HL-60 (cell line): ENCODE measurements around the gene NGLY1.

Source experiments
- DNase-seq, 2 experiments: peaks; one replicate each; pipeline ENCODE4 v3.0.0-alpha.2; 2010 to 2020; ENCODE audit warnings: low read depth in 1 of 2, low spot score in 1 of 2
- H3K27ac ChIP-seq: fragments of 250-450 bp; sonication (Bioruptor Pico); replicated peaks from 2 replicates; pipeline ENCODE4 v1.5.1; 2020; ENCODE audit warnings: mild to moderate bottlenecking, moderate library complexity
- H3K27me3 ChIP-seq: fragments of 250-450 bp; sonication (Bioruptor Pico); 2 replicates; pipeline ENCODE4 v1.5.1; 2021; ENCODE audit warnings: mild to moderate bottlenecking, moderate library complexity; ENCODE audit not compliant: insufficient read depth, poor library complexity, severe bottlenecking
- H3K4me3 ChIP-seq: replicated peaks from 2 replicates; pipeline ENCODE4 v1.5.1; 2011; ENCODE audit warnings: mild to moderate bottlenecking, control low read depth, low read length; ENCODE audit not compliant: insufficient read depth
- CTCF ChIP-seq: IDR thresholded peaks from one replicate; pipeline ENCODE4 v1.5.1; 2011; ENCODE audit warnings: low read length, control low read depth, inconsistent platforms; ENCODE audit not compliant: insufficient read depth
- GABPA ChIP-seq: IDR thresholded peaks from 2 replicates; pipeline ENCODE4 v1.6.1; 2012; ENCODE audit warnings: low read depth
- POLR2AphosphoS5 ChIP-seq: IDR thresholded peaks from 2 replicates; pipeline ENCODE4 v1.6.1; 2012; ENCODE audit warnings: low read depth
- REST ChIP-seq: IDR thresholded peaks from 2 replicates; pipeline ENCODE4 v1.6.1; 2012; ENCODE audit warnings: low read depth; ENCODE audit not compliant: insufficient replicate concordance
- SPI1 ChIP-seq: IDR thresholded peaks from 2 replicates; pipeline ENCODE4 v1.6.1; 2012; ENCODE audit warnings: low read depth, mild to moderate bottlenecking, borderline replicate concordance

The NGLY1 gene

GRCh38 chr3:25693238-25693637, 90.0 kb downstream of the NGLY1 start:
- DNase-seq, result no peak
- Histone ChIP-seq H3K4me3 (no peak overlapping the region), H3K27ac (no peak overlapping the region), H3K27me3 (no peaks in the 10 kb centered on the region)
- TF ChIP-seq POLR2AphosphoS5 (no peak), SPI1 (no peak), CTCF (no peak), GABPA (no peak), REST (no peak)

DNA sequence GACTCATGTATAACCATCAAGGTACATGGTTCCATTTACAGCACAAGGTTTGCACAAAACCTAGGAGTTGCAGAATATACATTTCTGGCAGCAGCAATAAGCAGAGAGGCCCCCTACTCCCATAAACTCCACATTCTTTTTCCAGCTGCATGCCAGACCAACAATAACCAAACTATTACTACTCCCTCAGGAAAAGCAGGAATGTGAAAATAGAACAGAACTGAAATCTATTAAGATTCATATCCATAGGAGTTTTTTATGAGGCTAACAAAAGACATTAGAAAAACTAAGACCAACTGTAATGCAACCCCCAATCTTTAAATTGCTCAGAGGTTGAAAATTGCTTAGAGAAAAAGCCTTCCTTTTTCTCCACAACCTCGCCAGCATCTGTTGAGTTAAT, 90.9 kb downstream of the NGLY1 start:
- Histone ChIP-seq H3K27ac (no peak overlapping the region), H3K4me3 (no peak overlapping the region)
- TF ChIP-seq POLR2AphosphoS5 (no peak), REST (no peak), SPI1 (no peak), CTCF (no peak), GABPA (no peak)

DNA sequence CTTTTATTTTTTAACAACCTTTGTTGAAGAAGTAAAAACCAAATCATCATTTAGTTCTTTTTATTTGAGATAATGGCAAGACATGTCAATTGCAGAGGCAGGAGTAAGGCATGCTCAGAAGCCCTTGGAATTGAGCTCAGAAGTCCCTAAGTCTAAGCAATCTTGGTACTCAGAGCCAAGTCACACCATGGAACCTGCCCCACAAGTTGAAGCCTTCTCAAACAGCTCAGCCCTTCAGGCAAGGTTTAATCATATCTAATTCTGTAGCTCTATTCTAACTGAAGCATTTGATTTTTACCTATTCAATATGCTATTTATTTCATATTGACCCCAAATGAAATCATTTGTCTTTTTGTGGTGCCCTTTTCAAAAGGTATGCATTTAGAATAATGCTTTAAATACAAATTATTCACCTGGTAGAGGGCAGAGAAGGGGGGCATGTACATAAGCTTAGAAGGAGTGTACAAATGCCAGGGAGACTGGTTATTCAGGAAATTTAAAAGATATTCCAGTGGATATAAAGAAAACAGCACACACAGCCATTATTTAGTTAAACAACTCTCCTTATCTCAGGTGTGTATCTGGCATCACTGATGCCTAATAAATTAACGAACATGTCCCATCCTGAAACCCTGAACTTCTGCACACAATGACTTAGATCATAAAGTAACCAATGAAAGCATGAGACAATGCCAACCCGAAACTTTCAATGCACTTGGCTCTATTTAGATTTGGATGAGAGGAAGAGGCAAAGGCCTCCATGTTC, 92.3 kb downstream of the NGLY1 start:
- no peak overlapping the region for H3K4me3 ChIP-seq
- TF ChIP-seq REST, result no peak
- TF ChIP-seq CTCF, result no peak
- no peak for TF ChIP-seq GABPA
- no peak for TF ChIP-seq POLR2AphosphoS5
- no peak for TF ChIP-seq SPI1
- DNase-seq, result no peak
- no peak overlapping the region for H3K27ac ChIP-seq
- no peaks in the 10 kb centered on the region for H3K27me3 ChIP-seq

More for the DNA sequence above, 90.9 kb downstream of the NGLY1 start:
- DNase-seq, result no peak
- H3K27me3 ChIP-seq, result no peaks in the 10 kb centered on the region
